Measurements from ENCODE around the gene WDR41.
"Not testable (repeated sequence)": the region's sequence is repeated elsewhere in the genome, so short reads cannot be mapped to it uniquely, and the experiment has no call there.

Gene WDR41

DNA sequence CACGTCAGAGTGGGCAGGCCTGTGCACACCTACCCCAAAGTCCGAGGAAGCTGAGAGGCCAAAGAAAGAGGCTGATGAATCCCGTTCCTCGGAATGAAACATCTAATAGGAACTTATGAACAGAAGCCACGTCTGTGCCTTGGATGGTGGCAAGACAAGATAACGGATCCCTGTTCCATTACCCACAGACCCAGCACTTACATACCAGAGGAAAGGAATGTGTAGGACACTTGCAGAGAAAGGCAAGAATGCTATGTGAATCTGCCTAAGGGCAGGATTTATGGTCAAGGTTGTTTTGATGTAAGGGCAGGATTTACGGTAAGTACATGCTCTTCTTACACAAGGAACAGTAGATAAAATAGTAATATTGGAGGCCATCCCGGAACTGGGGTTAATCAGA is 93.2 kb downstream of the WDR41 start:
- DNase-seq = no peak

GRCh38 chr5:77398458-77398857 is 93.7 kb downstream of the WDR41 start:
- no peak for DNase-seq

- no peak for DNase-seq
Measured at GRCh38 chr5:77397686-77398292, 94.3 kb downstream of the WDR41 start.

DNA sequence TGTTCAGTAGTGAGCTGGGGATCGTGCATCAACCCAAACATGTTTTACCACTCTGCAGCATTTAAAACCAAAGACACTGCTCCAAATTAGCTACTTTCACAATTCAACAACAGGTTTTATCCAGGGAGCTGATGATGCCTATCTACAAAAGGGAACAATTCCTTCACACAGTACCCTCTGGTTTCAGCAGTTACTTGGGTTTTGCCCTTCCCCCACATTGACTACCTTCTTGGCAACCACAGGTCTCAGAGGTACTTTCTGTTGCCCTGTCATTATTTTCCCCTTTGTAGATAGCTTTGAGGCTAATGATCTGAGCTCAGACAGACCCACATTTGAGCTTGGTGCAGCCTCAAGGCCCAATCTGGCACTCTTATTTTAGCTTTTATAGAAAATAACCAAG is 96.1 kb downstream of the WDR41 start:
- DNase-seq = no peak

DNA sequence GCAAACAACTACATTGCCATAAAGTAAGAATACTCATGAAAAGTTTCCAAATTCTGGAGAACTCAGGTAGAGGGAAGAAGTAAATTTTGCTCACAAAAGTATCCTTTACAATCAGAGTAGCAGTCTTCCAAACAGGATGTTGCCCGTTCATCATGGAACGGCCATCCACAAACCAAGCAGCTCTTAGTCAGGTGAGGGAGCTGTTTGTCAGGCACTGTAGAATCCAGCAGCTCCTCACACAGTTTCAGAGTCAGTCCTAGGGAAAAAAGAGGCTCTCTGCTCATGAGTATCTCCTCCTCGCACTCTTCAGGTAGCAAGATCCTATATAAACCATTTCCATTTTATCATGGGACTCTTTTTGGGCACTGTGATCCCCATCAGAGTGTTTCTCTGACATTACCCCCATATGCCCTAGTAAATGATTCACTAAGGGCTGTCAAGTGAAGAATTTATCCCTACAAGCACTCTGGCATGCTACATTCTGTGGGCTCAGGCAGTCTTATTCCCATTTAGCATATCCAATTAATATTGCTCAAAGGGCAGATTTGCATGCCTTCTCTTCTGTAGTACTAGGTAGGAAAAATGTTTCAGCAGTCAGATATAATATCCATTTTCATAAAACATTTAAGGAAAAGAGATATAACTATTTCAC is 97.9 kb downstream of the WDR41 start:
- DNase-seq = no peak

GRCh38 chr5:77391240-77391765 is 100.8 kb downstream of the WDR41 start:
- no peak for DNase-seq

DNA sequence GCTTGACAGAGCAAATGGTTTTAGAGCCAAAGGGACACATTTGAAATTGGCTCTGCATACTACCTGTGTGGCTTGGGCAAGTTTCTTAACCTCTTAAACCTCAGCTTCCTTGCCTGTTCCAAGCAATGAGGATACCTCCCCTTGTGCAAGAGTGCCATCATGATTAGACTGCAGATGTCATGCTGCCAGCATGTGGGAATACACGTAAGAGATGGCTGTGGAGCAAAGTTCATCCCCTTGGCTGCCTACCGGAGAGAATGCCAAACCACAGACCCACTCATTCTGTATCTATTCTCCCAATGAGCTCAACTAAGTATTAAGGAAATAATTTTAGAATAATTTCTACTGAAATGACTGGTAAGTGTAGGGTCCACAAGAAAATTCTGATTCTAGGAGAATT is 101.3 kb downstream of the WDR41 start:
- no peak for DNase-seq

- DNase-seq = no peak
Measured at GRCh38 chr5:77390221-77390620, 101.9 kb downstream of the WDR41 start.

GRCh38 chr5:77389746-77390145 is 102.4 kb downstream of the WDR41 start:
- no peak for DNase-seq

DNA sequence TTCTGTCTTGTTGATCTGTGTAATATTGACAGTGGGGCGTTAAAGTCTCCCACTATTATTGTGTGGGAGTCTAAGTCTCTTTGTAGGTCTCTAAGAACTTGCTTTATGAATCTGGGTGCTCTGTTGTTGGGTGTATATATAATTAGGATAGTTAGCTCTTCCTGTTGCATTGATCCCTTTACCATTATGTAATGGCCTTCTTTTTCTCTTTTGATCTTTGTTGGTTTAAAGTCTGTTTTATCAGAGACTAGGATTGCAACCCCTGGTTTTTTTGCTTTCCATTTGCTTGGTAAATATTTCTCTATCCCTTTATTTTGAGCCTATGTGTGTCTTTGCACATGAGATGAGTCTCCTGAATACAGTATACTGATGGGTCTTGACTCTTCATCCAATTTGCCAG is 105.8 kb downstream of the WDR41 start:
- not testable (repeated sequence) for DNase-seq

GRCh38 chr5:77383336-77383735 is 108.8 kb downstream of the WDR41 start:
- DNase-seq = not testable (repeated sequence)

All from amniotic stem cell (primary cell).